COR-L47 (cell line): ENCODE results near the gene SYN1.

Source experiments
- DNase-seq: peaks from one replicate; lab custom pipeline; 2025; lab: John Stamatoyannopoulos, UW

Gene SYN1

GRCh38 chrX:47572773-47573340 is 46.8 kb downstream of the SYN1 start:
- DNase-seq = no peak

GRCh38 chrX:47571896-47572295 is 47.8 kb downstream of the SYN1 start:
- no peak for DNase-seq

- no peak for DNase-seq
Measured at GRCh38 chrX:47571215-47571614, 48.4 kb downstream of the SYN1 start.

- no peak for DNase-seq
Measured at GRCh38 chrX:47570794-47571193, 48.9 kb downstream of the SYN1 start.

GRCh38 chrX:47568656-47569295 is 50.9 kb downstream of the SYN1 start:
- no peak for DNase-seq

- DNase-seq = no peak
Measured at GRCh38 chrX:47566841-47567240, 52.8 kb downstream of the SYN1 start.

GRCh38 chrX:47564438-47565085 is 55.1 kb downstream of the SYN1 start:
- no peak for DNase-seq

- DNase-seq = no peak
Measured at GRCh38 chrX:47563801-47564315, 55.8 kb downstream of the SYN1 start.

GRCh38 chrX:47562615-47563243 is 56.9 kb downstream of the SYN1 start:
- DNase-seq = no peak

- DNase-seq = no peak
Measured at GRCh38 chrX:47561659-47562151, 58.0 kb downstream of the SYN1 start.

GRCh38 chrX:47560934-47561658 is 58.6 kb downstream of the SYN1 start, which contains the start of gene ARAF:
TSS of gene ARAF (plus strand) at chrX:47561205. CDS start at chrX:47562968, 1,763 bp downstream.
- DNase-seq = peak; percentile 92

- DNase-seq = no peak
Measured at GRCh38 chrX:47560179-47560933, 59.3 kb downstream of the SYN1 start.

GRCh38 chrX:47558436-47558835 is 61.2 kb downstream of the SYN1 start:
- no peak for DNase-seq

GRCh38 chrX:47556045-47556623 is 63.5 kb downstream of the SYN1 start:
- peak; percentile 80 for DNase-seq

- DNase-seq = no peak
Measured at GRCh38 chrX:47543496-47543895, 76.2 kb downstream of the SYN1 start.

- peak; percentile 81 for DNase-seq
Measured at GRCh38 chrX:47540754-47541538, 78.7 kb downstream of the SYN1 start.

GRCh38 chrX:47539860-47540259 is 79.8 kb downstream of the SYN1 start:
- DNase-seq = no peak

- no peak for DNase-seq
Measured at GRCh38 chrX:47530049-47530448, 89.6 kb downstream of the SYN1 start.

GRCh38 chrX:47529548-47529947 is 90.1 kb downstream of the SYN1 start:
- DNase-seq = no peak

- no peak for DNase-seq
Measured at GRCh38 chrX:47523713-47524166, 95.9 kb downstream of the SYN1 start.
